Measurements from ENCODE around the gene ODF4. TPM values are rescaled to one million over a fixed set of nuclear protein-coding genes. Genes with fewer than 3 reads are reported as not detected.

ODF4 gene
- total RNA-seq = not detected

GRCh38 chr17:8339540-8339939, at the start of gene ODF4:
Gene ODF4 (plus strand): TSS chr17:8339840. CDS start chr17:8340052, 212 bp downstream.
- FAIRE-seq (no peak), DNase-seq (ENCODE audit: low spot score in 2 of 2) (no peak)

GRCh38 chr17:8290043-8290442, 49.6 kb upstream of the ODF4 start:
- no peak for DNase-seq (ENCODE audit: low spot score in 2 of 2)
- FAIRE-seq = no peak

GRCh38 chr17:8292639-8293395, 46.8 kb upstream of the ODF4 start:
- DNase-seq (ENCODE audit: low spot score in 2 of 2) = no peak
- FAIRE-seq = no peak

- FAIRE-seq (no peak), DNase-seq (ENCODE audit: low spot score in 2 of 2) (no peak)
These were observed 45.3 kb upstream of the ODF4 start for GRCh38 chr17:8294361-8294760.

- FAIRE-seq (no peak), DNase-seq (ENCODE audit: low spot score in 2 of 2) (no peak)
These were observed 44.8 kb upstream of the ODF4 start for GRCh38 chr17:8294814-8295316.

GRCh38 chr17:8300226-8300625, 39.4 kb upstream of the ODF4 start:
- no peak for DNase-seq (ENCODE audit: low spot score in 2 of 2)
- FAIRE-seq = no peak

GRCh38 chr17:8300627-8301242, 38.9 kb upstream of the ODF4 start:
- no peak for FAIRE-seq
- DNase-seq (ENCODE audit: low spot score in 2 of 2) = peak; percentile 66 to 81

GRCh38 chr17:8310601-8311123, 29.0 kb upstream of the ODF4 start:
- DNase-seq (ENCODE audit: low spot score in 2 of 2) = no peak
- FAIRE-seq = no peak

GRCh38 chr17:8311131-8311790, 28.4 kb upstream of the ODF4 start:
- FAIRE-seq (no peak), DNase-seq (ENCODE audit: low spot score in 2 of 2) (no peak)

GRCh38 chr17:8312251-8312650, 27.4 kb upstream of the ODF4 start:
- FAIRE-seq = no peak
- no peak for DNase-seq (ENCODE audit: low spot score in 2 of 2)

GRCh38 chr17:8312726-8313600, 26.7 kb upstream of the ODF4 start:
- no peak for DNase-seq (ENCODE audit: low spot score in 2 of 2)
- FAIRE-seq = no peak

GRCh38 chr17:8314797-8315763, 24.6 kb upstream of the ODF4 start:
- FAIRE-seq (no peak), DNase-seq (ENCODE audit: low spot score in 2 of 2) (no peak)

GRCh38 chr17:8315764-8316217, 23.8 kb upstream of the ODF4 start:
- no peak for FAIRE-seq
- no peak for DNase-seq (ENCODE audit: low spot score in 2 of 2)

GRCh38 chr17:8318010-8318935, 21.4 kb upstream of the ODF4 start:
- no peak for FAIRE-seq
- DNase-seq (ENCODE audit: low spot score in 2 of 2) = no peak

- DNase-seq (ENCODE audit: low spot score in 2 of 2) (no peak), FAIRE-seq (no peak)
These were observed 19.4 kb upstream of the ODF4 start for GRCh38 chr17:8320262-8320661.

- DNase-seq (ENCODE audit: low spot score in 2 of 2) (no peak), FAIRE-seq (no peak)
These were observed 18.6 kb upstream of the ODF4 start for GRCh38 chr17:8320990-8321389.

- DNase-seq (ENCODE audit: low spot score in 2 of 2) (no peak), FAIRE-seq (no peak)
These were observed 17.6 kb upstream of the ODF4 start for GRCh38 chr17:8322061-8322460.

GRCh38 chr17:8324132-8324531, 15.5 kb upstream of the ODF4 start:
- DNase-seq (ENCODE audit: low spot score in 2 of 2) (no peak), FAIRE-seq (no peak)
